Retina (tissue), 1 donor: ENCODE measurements around the gene ZDHHC18.
"Not testable (repeated sequence)": the region's sequence is repeated elsewhere in the genome, so short reads cannot be mapped to it uniquely, and the experiment has no call there.

ENCODE experiments used
- DNase-seq: peaks from one replicate; pipeline ENCODE4 v3.0.0-alpha.2; 2016

The ZDHHC18 gene

GRCh38 chr1:26861889-26862378 lies 35.4 kb downstream of the ZDHHC18 start:
- no peak for DNase-seq

- DNase-seq, result no peak
Observed at GRCh38 chr1:26862781-26863684, 36.5 kb downstream of the ZDHHC18 start, which contains the start of gene SFN. TSS of gene SFN (plus strand) at chr1:26863149. CDS start at chr1:26863213, 64 bp downstream.

DNA sequence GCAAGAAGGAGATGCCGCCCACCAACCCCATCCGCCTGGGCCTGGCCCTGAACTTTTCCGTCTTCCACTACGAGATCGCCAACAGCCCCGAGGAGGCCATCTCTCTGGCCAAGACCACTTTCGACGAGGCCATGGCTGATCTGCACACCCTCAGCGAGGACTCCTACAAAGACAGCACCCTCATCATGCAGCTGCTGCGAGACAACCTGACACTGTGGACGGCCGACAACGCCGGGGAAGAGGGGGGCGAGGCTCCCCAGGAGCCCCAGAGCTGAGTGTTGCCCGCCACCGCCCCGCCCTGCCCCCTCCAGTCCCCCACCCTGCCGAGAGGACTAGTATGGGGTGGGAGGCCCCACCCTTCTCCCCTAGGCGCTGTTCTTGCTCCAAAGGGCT lies 37.2 kb downstream of the ZDHHC18 start:
- no peak for DNase-seq

DNA sequence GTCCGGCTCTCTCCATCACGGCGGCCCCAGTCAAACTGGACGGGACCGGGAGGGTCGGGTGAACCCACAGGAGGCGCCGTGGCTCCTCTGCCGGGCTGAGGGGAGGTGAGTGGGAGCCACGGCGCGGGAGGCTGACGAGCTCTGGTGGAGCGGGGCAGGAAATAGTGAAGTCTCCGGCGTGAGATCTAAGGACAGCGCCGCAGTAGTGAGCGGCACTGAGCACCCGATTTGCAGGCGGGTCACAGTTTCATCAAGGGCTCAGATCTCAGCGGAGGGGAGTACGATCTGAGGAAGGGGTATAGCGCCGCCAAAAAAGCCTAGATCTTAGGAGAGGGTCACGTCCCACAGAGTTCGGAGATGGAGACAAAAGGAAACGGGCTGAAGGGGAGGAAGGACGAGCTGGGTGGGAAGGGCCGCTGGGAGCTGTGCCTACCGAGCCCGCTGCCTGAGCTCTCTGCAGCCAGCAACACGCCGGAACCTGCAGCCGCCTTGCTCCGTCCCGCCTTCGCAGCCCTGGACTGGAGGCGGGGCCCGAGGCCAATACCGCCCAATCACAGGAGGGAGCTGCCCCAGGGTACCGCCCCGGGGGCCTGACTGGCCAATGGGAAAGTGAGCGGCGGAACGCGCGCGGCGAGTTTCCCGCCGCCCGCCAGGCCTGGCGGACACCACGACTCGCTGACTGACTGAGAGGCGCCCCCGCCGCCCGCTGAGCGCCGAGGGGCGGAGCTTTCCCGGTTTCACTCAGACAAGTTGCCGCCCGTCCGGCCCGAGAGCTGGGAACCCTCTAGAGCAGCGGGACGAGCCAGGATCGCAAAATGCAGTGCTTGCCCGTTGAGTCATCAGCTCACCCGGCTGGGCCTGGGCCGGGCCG lies 38.4 kb downstream of the ZDHHC18 start:
- DNase-seq, result peak; percentile 98

DNA sequence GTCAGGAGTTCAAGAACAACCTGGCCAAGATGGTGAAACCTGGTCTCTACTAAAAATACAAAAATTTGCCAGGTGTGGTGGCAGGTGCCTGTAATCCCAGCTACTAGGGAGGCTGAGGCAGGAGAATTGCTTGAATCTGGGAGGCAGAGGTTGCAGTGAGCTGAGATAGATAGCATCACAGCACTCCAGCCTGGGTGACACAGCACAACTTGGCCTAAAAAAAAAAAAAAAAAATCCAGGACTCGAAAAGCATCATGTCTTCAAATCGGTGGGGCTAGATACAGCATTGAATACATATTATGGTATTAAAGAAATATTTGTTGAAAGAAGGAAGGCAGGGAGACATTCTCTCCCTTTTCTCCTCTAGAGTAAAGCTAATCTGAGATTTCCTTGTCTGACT lies 46.6 kb downstream of the ZDHHC18 start:
- DNase-seq, result not testable (repeated sequence)

GRCh38 chr1:26874896-26875295 lies 48.4 kb downstream of the ZDHHC18 start:
- DNase-seq, result no peak

DNA sequence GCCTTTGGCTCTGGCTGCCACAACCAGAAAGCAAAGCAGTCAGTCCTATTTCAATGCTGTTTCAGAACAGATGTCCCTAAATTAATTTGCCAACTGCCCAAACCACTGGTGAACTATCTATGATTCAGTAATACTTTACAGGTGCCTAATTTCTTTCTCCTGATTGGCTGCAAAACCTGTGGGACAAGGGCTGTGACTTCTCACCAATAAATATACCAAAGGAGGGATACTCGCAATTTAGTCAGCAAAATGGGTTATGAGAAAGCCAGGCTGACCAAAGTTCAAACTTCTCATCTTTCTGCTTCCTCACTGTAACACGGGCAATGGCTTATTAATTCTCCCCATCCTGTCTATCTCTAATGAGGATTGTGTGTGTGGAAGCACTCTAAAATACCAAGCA lies 50.8 kb downstream of the ZDHHC18 start:
- DNase-seq, result no peak

GRCh38 chr1:26879793-26880192 lies 53.3 kb downstream of the ZDHHC18 start:
- no peak for DNase-seq

- DNase-seq, result not testable (repeated sequence)
Observed at GRCh38 chr1:26881611-26882010, 55.1 kb downstream of the ZDHHC18 start.

GRCh38 chr1:26882696-26883463 lies 56.4 kb downstream of the ZDHHC18 start:
- DNase-seq, result no peak

DNA sequence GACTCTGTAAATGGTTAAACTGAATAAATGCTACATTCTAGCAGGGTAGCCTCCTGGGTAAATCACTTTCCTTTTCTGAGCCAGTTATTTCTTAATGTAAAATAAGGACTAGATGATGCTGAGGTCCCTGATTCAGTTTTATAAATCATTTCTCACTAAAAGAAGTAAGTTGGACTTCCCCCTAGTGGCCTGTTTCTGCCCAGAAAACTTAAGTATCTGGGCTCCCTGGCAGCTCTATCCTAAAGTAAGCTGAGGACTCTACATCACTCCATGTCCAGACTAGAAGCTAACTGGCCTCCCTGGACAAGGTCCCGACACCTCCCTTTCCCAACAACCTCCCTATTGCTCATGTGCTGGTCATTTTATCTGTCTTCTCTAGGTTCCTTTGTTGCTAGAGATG lies 60.6 kb downstream of the ZDHHC18 start:
- no peak for DNase-seq

DNA sequence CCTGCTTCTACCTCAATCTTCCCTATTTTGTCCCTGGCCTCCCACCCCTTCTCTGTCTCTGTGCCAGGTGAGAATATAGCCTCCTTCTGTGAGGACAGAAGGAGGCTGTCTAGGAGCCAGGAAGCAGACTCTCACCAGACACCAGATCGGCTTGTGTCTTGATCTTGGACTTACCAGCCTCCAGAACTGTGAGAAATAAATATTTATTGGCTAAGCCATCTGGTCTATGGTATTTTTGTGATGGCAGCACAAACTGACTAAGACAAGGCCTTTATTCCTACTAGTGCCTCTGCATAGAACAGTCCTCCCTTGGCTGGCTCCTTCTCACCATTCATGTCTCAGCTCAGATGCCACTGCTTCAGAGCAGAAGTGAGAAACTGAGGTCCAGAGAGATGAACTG lies 61.7 kb downstream of the ZDHHC18 start:
- no peak for DNase-seq

GRCh38 chr1:26889551-26890466 lies 63.3 kb downstream of the ZDHHC18 start, which contains the start of gene GPN2:
TSS of gene GPN2 (minus strand) at chr1:26890283. CDS start at chr1:26890096, 187 bp downstream.
- DNase-seq, result peak; percentile 93

- no peak for DNase-seq
Observed at GRCh38 chr1:26890467-26890796, 63.9 kb downstream of the ZDHHC18 start.

DNA sequence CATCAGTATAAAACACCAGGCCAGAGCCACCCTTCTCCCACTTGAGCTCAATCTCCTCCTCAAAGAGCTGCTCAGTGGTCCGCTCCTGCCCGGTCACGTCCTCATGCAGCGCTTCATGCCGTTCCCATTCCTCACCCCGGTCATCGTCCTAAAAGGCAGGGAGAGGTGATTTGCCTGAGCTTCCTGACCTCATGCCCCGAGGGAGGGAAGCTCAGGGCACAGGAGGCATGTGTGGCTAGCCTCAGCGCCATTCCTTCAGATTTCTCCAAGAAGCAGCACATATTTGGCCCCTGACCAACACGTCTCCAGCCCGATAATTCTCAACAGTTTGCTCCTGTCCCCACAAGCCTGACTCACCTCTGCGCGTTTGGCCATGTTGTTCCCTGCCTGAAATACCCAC lies 67.8 kb downstream of the ZDHHC18 start:
- DNase-seq, result no peak

DNA sequence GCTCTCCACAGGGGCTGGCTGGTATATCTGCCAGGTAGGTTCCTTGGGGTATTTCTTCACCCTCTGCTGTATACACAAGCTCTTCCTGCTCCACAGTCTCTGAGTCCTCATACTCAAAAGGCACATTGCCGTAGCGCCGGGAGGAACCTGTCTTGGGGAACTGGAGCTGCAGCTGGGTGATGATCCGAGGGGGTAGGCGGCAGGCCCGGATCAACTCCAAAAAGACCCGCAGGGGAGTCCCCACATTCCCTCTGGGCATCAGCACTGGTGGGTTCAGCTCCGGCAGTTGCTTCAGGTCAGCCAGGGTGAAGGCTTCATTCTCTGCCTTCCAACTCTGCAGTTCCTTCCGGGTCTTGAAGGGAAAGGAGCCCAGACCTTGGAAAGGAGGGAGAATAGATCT lies 70.9 kb downstream of the ZDHHC18 start:
- no peak for DNase-seq

DNA sequence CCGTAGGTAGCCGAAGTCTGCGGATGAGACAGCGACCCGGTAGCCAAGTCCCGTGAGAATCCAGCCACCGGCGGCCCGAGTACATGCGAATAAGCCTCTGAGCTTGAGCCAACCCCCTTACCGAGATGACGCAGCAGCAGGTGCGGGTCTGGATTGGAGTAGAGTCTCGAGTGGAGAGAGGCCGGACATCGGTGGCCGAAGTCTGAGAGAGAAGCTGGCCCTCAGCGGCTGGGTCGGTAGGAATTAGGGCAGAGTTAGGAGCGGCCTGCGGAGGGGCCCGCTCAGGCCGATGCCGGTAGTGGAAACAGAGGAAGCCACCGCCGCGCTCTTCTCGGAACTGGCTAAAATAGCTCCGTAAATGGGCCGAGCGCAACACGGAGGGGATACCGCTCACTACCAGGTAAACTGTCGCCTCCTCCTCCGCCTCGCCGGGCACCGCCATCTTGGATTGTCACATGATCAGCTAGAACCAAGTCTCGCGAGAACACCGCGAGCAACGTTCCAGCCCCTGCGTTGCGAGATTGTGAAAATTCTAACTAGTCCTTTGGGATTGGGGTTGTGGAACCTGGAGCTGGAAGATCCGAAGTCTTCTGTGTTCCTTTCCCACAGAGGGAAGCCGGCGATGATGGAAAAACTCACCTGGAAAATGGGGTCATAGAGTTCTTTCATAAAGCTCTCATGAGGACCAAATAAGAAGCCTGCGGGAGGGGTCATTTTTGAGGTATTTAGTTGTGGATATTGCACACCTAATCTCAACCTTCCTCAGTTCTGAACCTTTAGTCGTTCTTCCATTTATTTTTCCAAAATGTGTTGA lies 73.7 kb downstream of the ZDHHC18 start, which contains the start of gene GPATCH3:
TSS of gene GPATCH3 (minus strand) at position 467 of the 814 bp plus-strand sequence. CDS start at position 442, 25 bp downstream.
- peak; percentile 94 for DNase-seq

- no peak for DNase-seq
Observed at GRCh38 chr1:26900815-26901511, 74.5 kb downstream of the ZDHHC18 start.
